HepG2 (cell line): ENCODE measurements around the gene COL4A3. TPM values are rescaled to one million over a fixed set of nuclear protein-coding genes. Genes with fewer than 3 reads are reported as not detected.

Experiments used
- ETV6 ChIP-seq: sonication (generic); formaldehyde crosslinking; conservative IDR thresholded peaks from 2 replicates; pipeline ENCODE4 v1.4.0; 2020; ENCODE audit warnings: missing genetic modification reagents
- MXD1 ChIP-seq: sonication (generic); formaldehyde crosslinking; IDR thresholded peaks from 2 replicates; pipeline ENCODE4 v1.4.0; 2020; ENCODE audit warnings: mild to moderate bottlenecking, missing genetic modification reagents
- NFE2 ChIP-seq: sonication (generic); formaldehyde crosslinking; IDR thresholded peaks from 2 replicates; pipeline ENCODE4 v1.4.0; 2020; ENCODE audit warnings: missing genetic modification reagents
- NFIC ChIP-seq: IDR thresholded peaks from 2 replicates; pipeline ENCODE4 v1.6.1; 2012; ENCODE audit warnings: mild to moderate bottlenecking, low read length, inconsistent platforms
- NR2C2 ChIP-seq: sonication (generic); formaldehyde crosslinking; IDR thresholded peaks from 2 replicates; pipeline ENCODE4 v1.4.0; 2020; ENCODE audit warnings: missing genetic modification reagents, mild to moderate bottlenecking, moderate library complexity, borderline replicate concordance
- RELA ChIP-seq: sonication (generic); formaldehyde crosslinking; IDR thresholded peaks from 2 replicates; pipeline ENCODE4 v1.4.0; 2020; ENCODE audit warnings: missing genetic modification reagents
- REST ChIP-seq, 2 experiments: IDR thresholded peaks; 2 replicates each; pipeline ENCODE4 v1.6.1; 2011 to 2012; ENCODE audit warnings: low read length in 2 of 2, borderline replicate concordance in 1 of 2, low read depth in 1 of 2, mild to moderate bottlenecking in 1 of 2, moderate library complexity in 1 of 2
- SIN3A ChIP-seq: IDR thresholded peaks from 2 replicates; pipeline ENCODE4 v1.6.1; 2011; ENCODE audit warnings: low read depth, mild to moderate bottlenecking, control low read depth, low read length, borderline replicate concordance
- SNAPC4 ChIP-seq: sonication (generic); formaldehyde crosslinking; IDR thresholded peaks from 2 replicates; pipeline ENCODE4 v1.4.0; 2020; ENCODE audit warnings: mild to moderate bottlenecking, missing genetic modification reagents
- SRF ChIP-seq: IDR thresholded peaks from 2 replicates; pipeline ENCODE4 v1.6.1; 2011; ENCODE audit warnings: mild to moderate bottlenecking, low read depth, low read length, moderate library complexity
- TCF12 ChIP-seq, 2 experiments: fragments of 450-650 bp in 1 of 2; sonication (generic) in 1 of 2; formaldehyde crosslinking in 1 of 2; IDR thresholded peaks; 2 replicates each; pipeline versions ENCODE4 v1.6.1 to v1.8.0; 2017 to 2022; ENCODE audit warnings: antibody characterized with exemption in 1 of 2, mild to moderate bottlenecking in 1 of 2, missing genetic modification reagents in 1 of 2, moderate library complexity in 1 of 2
- ZKSCAN8 ChIP-seq: IDR thresholded peaks from 2 replicates; pipeline ENCODE4 v1.6.1; 2016; ENCODE audit warnings: borderline replicate concordance, missing genetic modification reagents, missing compliant biosample characterization
- ZNF160 ChIP-seq: sonication (generic); formaldehyde crosslinking; IDR thresholded peaks from 2 replicates; pipeline ENCODE4 v1.8.0; 2022; ENCODE audit warnings: mild to moderate bottlenecking, inconsistent platforms, missing genetic modification reagents
- ZNF362 ChIP-seq: sonication (generic); formaldehyde crosslinking; IDR thresholded peaks from 2 replicates; pipeline ENCODE4 v1.4.0; 2020; ENCODE audit warnings: missing genetic modification reagents, mild to moderate bottlenecking, borderline replicate concordance
- ZNF530 ChIP-seq: sonication (generic); formaldehyde crosslinking; IDR thresholded peaks from 2 replicates; pipeline ENCODE4 v1.5.0; 2020; ENCODE audit warnings: low read depth, mild to moderate bottlenecking, missing genetic modification reagents
- ZNF724P ChIP-seq: sonication (generic); formaldehyde crosslinking; IDR thresholded peaks from 2 replicates; pipeline ENCODE4 v1.8.0; 2022; ENCODE audit warnings: missing genetic modification reagents, borderline replicate concordance
- ZNF776 ChIP-seq: sonication (generic); formaldehyde crosslinking; IDR thresholded peaks from 2 replicates; pipeline ENCODE4 v1.4.0; 2020; ENCODE audit warnings: mild to moderate bottlenecking, missing genetic modification reagents
- polyA plus RNA-seq, 8 experiments: library from polyadenylated mRNA; depleted of rRNA in 3 of 8; stranded (reverse) in 7 of 8; unstranded in 1 of 8; fragments of >200 nt; fragmentation: Illumina TruSeq in 4 of 8; extraction: Trizol in 4 of 8; gene quantifications; 2 replicates each; pipeline versions ENCODE4 v1.2.1 to v1.2.3, GENCODE V29; 2011 to 2016; ENCODE audit warnings: low read depth in 4 of 8, missing spikeins in 1 of 8, mixed read lengths in 1 of 8; ENCODE audit not compliant: insufficient read depth in 1 of 8
- total RNA-seq, 5 experiments: library from RNA; depleted of rRNA; stranded (reverse); fragments of >200 nt; fragmentation: Illumina TruSeq; extraction: Trizol; gene quantifications; 2 replicates each; pipeline ENCODE4 v1.2.3, GENCODE V29; 2016; ENCODE audit warnings: low read depth in 1 of 5
- TF ChIP-seq, protein P1 (sequence below): sonication (generic); formaldehyde crosslinking; IDR thresholded peaks from 2 replicates; pipeline ENCODE4 v1.4.0; 2020; ENCODE audit warnings: missing genetic modification reagents, borderline replicate concordance

The COL4A3 gene
- total and polyA plus RNA-seq, 2 of the 13 experiments (the other 11 are each of a cell fraction or from before 2014, with no cell fraction given) = 0.02 TPM; not detected in 1

DNA sequence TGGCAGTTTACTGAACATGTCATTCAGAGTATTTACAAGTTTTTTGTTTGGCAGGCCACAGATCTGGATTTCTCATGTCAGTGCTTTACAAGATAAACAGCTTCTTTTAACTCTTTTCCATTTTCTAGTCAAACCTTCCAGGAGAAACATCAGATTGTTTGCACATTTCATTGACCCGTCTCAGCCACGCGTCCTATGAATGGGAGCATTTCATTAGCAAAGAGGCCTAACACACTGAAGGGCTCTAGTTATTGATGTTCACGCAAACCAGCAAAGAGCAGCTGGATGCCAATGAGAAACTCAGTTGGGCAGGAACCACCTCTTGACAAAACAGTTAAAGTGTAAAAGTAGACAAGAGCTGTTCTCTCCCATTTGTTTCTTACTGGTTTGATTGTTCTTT, 131.4 kb downstream of the COL4A3 start (continued):
- TF ChIP-seq NFIC (peak; percentile 74; the same call in 1 of the 2 replicates), RELA (CRISPR knock-in tag) (no peak), SRF (no peak), SIN3A (no peak), TCF12 (IDR thresholded peaks at IDR 0.05) (no peak), TCF12 (CRISPR knock-in tag; IDR thresholded peaks at IDR 0.05) (no peak), ETV6 (CRISPR knock-in tag) (no peak), ZKSCAN8 (CRISPR knock-in tag) (no peak), REST (IDR thresholded peaks at IDR 0.05; ENCODE audit: borderline replicate concordance in 1 of 2, low read depth in 1 of 2, low read length in 2 of 2) (0 out of 4 replicates have a peak, but pooled peaks of 1 of the 2 experiments have one; percentile 25), ZNF724P (CRISPR knock-in tag) (no peak), ZNF362 (no peak), ZNF160 (CRISPR knock-in tag) (no peak), SNAPC4 (CRISPR knock-in tag) (no peak), MXD1 (CRISPR knock-in tag) (no peak), NFE2 (CRISPR knock-in tag) (no peak), ZNF530 (CRISPR knock-in tag) (no peak), ZNF776 (no peak), NR2C2 (CRISPR knock-in tag) (no peak)
- TF ChIP-seq, protein P1, sequence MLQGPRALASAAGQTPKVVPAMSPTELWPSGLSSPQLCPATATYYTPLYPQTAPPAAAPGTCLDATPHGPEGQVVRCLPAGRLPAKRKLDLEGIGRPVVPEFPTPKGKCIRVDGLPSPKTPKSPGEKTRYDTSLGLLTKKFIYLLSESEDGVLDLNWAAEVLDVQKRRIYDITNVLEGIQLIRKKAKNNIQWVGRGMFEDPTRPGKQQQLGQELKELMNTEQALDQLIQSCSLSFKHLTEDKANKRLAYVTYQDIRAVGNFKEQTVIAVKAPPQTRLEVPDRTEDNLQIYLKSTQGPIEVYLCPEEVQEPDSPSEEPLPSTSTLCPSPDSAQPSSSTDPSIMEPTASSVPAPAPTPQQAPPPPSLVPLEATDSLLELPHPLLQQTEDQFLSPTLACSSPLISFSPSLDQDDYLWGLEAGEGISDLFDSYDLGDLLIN (CRISPR knock-in tag) = no peak
